ENCODE measurements around the gene TCF7L1.

DNA sequence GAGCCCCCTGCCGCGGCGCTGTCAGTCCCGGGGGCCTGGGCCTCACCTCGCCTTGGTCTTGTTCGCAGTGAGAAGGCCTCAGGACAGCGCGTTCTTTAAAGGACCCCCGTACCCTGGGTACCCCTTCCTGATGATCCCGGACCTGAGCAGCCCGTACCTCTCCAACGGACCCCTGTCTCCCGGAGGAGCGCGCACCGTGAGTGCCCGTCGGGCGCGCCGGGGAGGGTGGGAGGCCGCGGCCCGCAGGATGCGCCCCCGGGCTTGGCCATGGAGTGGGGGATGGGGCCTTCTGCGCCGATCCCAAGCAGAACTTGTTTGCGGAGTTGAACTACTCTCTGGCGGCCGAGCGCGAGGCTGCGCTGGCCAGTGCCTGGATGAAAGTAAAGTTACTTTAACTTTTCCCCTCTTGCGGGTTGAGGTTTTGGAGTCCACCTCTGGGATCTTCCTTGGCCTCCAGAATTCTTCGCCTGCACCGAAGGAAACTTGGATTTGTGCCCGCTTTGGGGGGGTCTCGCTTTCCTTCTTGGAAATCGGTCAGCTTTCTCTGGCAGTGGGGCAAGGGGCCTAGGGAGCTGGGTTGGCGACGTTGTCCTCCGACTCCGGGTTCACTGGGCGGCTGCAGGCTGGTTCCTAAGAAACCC is 1.2 kb downstream of the TCF7L1 start:
- no peak for TF ChIP-seq POLR2A (IDR thresholded peaks at IDR 0.05)
- TF ChIP-seq, protein P1, sequence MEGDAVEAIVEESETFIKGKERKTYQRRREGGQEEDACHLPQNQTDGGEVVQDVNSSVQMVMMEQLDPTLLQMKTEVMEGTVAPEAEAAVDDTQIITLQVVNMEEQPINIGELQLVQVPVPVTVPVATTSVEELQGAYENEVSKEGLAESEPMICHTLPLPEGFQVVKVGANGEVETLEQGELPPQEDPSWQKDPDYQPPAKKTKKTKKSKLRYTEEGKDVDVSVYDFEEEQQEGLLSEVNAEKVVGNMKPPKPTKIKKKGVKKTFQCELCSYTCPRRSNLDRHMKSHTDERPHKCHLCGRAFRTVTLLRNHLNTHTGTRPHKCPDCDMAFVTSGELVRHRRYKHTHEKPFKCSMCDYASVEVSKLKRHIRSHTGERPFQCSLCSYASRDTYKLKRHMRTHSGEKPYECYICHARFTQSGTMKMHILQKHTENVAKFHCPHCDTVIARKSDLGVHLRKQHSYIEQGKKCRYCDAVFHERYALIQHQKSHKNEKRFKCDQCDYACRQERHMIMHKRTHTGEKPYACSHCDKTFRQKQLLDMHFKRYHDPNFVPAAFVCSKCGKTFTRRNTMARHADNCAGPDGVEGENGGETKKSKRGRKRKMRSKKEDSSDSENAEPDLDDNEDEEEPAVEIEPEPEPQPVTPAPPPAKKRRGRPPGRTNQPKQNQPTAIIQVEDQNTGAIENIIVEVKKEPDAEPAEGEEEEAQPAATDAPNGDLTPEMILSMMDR (IDR thresholded peaks at IDR 0.05), result no peak

Data from right lobe of liver (tissue), 4 donors.